Caco-2 (cell line): ENCODE results near the gene SIK3. TPM values are rescaled to one million over a fixed set of nuclear protein-coding genes. Genes with fewer than 3 reads are reported as not detected.

Experiments
- BruUV-seq: library from RNA; stranded (reverse); fragments of 400-500 nt; replicated peaks from 2 replicates; lab custom pipeline; 2021; lab: Mats Ljungman, UMichigan
- CTCF ChIA-PET: fragments of 300-600 bp; sonication (Branson Sonifier 250); formaldehyde crosslinking; loops from one replicate; lab custom pipeline; 2022; ENCODE audit warnings: antibody characterized with exemption; lab: Charles Lee
- POLR2A ChIA-PET: fragments of 300-600 bp; sonication (Branson Sonifier 250); formaldehyde crosslinking; loops from one replicate; lab custom pipeline; 2022; ENCODE audit warnings: antibody characterized with exemption; lab: Charles Lee
- DNase-seq, 2 experiments: peaks; one replicate each; pipeline versions ENCODE4 v3.0.0 to v3.0.0-alpha.2; 2020 to 2022
- H3K27me3 ChIP-seq: replicated peaks from 2 replicates; pipeline ENCODE4 v1.6.0; 2011; ENCODE audit warnings: low read length; ENCODE audit not compliant: control insufficient read depth, insufficient read depth
- H3K36me3 ChIP-seq: 2 replicates; pipeline ENCODE4 v1.5.1; 2011; ENCODE audit warnings: low read length; ENCODE audit not compliant: control insufficient read depth, insufficient read depth
- H3K4me1 ChIP-seq: fragments of 250-450 bp; sonication (Bioruptor Pico); 2 replicates; pipeline ENCODE4 v1.5.1; 2020; ENCODE audit warnings: mild to moderate bottlenecking
- H3K4me3 ChIP-seq: 2 replicates; pipeline ENCODE4 v1.5.1; 2011; ENCODE audit warnings: low read depth, mild to moderate bottlenecking, control low read depth, low read length
- H3K9me3 ChIP-seq: fragments of 250-450 bp; sonication (Bioruptor Pico); 2 replicates; pipeline ENCODE4 v1.5.1; 2020; ENCODE audit warnings: mild to moderate bottlenecking, moderate library complexity
- H3K27ac Mint-ChIP-seq: one replicate; pipeline ENCODE4 v1.8.0; 2022; ENCODE audit warnings: mixed read lengths; ENCODE audit not compliant: unreplicated experiment
- H3K27me3 Mint-ChIP-seq: one replicate; pipeline ENCODE4 v1.8.0; 2022; ENCODE audit warnings: mixed read lengths; ENCODE audit not compliant: insufficient read depth, unreplicated experiment
- H3K36me3 Mint-ChIP-seq: one replicate; pipeline ENCODE4 v1.8.0; 2022; ENCODE audit warnings: mild to moderate bottlenecking, mixed read lengths; ENCODE audit not compliant: insufficient read depth, unreplicated experiment
- H3K4me1 Mint-ChIP-seq: one replicate; pipeline ENCODE4 v1.8.0; 2022; ENCODE audit warnings: low read depth, mixed read lengths; ENCODE audit not compliant: unreplicated experiment
- H3K4me3 Mint-ChIP-seq: one replicate; pipeline ENCODE4 v1.8.0; 2022; ENCODE audit warnings: mild to moderate bottlenecking, moderate library complexity, mixed read lengths; ENCODE audit not compliant: unreplicated experiment
- H3K9me3 Mint-ChIP-seq: one replicate; pipeline ENCODE4 v1.8.0; 2022; ENCODE audit warnings: mixed read lengths; ENCODE audit not compliant: unreplicated experiment
- CTCF ChIP-seq, 2 experiments: fragments of 200-600 bp in 1 of 2; IDR thresholded peaks; 1 replicate in 1 of 2; 2 replicates in 1 of 2; pipeline versions ENCODE4 v1.5.1 to v1.8.0; 2011 to 2022; ENCODE audit warnings: antibody characterized with exemption in 1 of 2, control low read depth in 1 of 2, inconsistent platforms in 1 of 2, low read depth in 1 of 2, low read length in 1 of 2, mild to moderate bottlenecking in 1 of 2, moderate library complexity in 1 of 2; ENCODE audit not compliant: insufficient read depth in 1 of 2, severe bottlenecking in 1 of 2, unreplicated experiment in 1 of 2
- intact Hi-C: fragments of 100-400 bp; cut with micrococcal nuclease; formaldehyde crosslinking; loops from one replicate; pipeline ENCODE4 v1.10.0; 2022; ENCODE audit not compliant: unreplicated experiment
- total RNA-seq: library from RNA; stranded (reverse); gene quantifications from 2 replicates; pipeline ENCODE4 v1.2.3, GENCODE V29; 2022

SIK3 gene
- total RNA-seq, 1 experiment from 2014 or later = 65.7 TPM

- intact Hi-C loops = no loop called here
- H3K36me3 ChIP-seq = no peaks in the 10 kb centered on the region
- Mint-ChIP-seq H3K36me3 (peaks cover 1% of the 10 kb centered on the region), H3K9me3 (no peaks in the 10 kb centered on the region), H3K4me3 (no peak overlapping the region), H3K4me1 (peaks cover 31% of the 10 kb centered on the region), H3K27ac (peak overlapping the region; percentile 79), H3K27me3 (no peaks in the 10 kb centered on the region)
- DNase-seq = no peak
- no peak overlapping the region for H3K4me3 ChIP-seq
- BruUV-seq = no TSS peak
- ChIA-PET POLR2A (interaction anchor here (0.5 to 0.8 kb wide), 4 partner anchors 38 to 236 kb away, joined by 3 to 7 read pairs (median 4); no protein-coding TSS in a partner anchor), CTCF (interaction anchor here (0.9 to 1.6 kb wide), 11 partner anchors 11 to 253 kb away, joined by 3 to 9 read pairs (median 4); partner anchors contain the start of gene SIK3)
- no peak for TF ChIP-seq CTCF (IDR thresholded peaks at IDR 0.05; ENCODE audit: insufficient read depth in 1 of 2, low read depth in 1 of 2, low read length in 1 of 2, severe bottlenecking in 1 of 2, unreplicated experiment in 1 of 2)
- H3K4me1 ChIP-seq = peaks cover 28% of the 10 kb centered on the region
- no peaks in the 10 kb centered on the region for H3K27me3 ChIP-seq
- no peaks in the 10 kb centered on the region for H3K9me3 ChIP-seq
These were observed 125.0 kb downstream of the SIK3 start for GRCh38 chr11:116973270-116973669.

- no peaks in the 10 kb centered on the region for H3K36me3 ChIP-seq
- intact Hi-C loops = loop anchor here (1.0 kb wide), 1 partner anchor 126 kb away; the partner anchor contains the start of gene SIK3
- H3K27me3 Mint-ChIP-seq = no peaks in the 10 kb centered on the region
- H3K4me3 ChIP-seq = no peak overlapping the region
- TF ChIP-seq CTCF (IDR thresholded peaks at IDR 0.05; ENCODE audit: insufficient read depth in 1 of 2, low read depth in 1 of 2, low read length in 1 of 2, severe bottlenecking in 1 of 2, unreplicated experiment in 1 of 2) = peak in 1 of 2 experiments; percentile 6
- CTCF ChIA-PET = interaction anchor here (0.9 to 1.6 kb wide), 11 partner anchors 10 to 254 kb away, joined by 3 to 9 read pairs (median 4); partner anchors contain the start of gene SIK3
- POLR2A ChIA-PET = interaction anchor here (0.6 to 0.8 kb wide), 3 partner anchors 39 to 125 kb away, joined by 3 to 7 read pairs (median 3); no protein-coding TSS in a partner anchor
- peaks cover 28% of the 10 kb centered on the region for H3K4me1 ChIP-seq
- BruUV-seq = no TSS peak
- H3K27ac Mint-ChIP-seq = peak overlapping the region; percentile 79
- no peak overlapping the region for H3K4me3 Mint-ChIP-seq
- no peaks in the 10 kb centered on the region for H3K27me3 ChIP-seq
- peaks cover 29% of the 10 kb centered on the region for H3K4me1 Mint-ChIP-seq
- no peaks in the 10 kb centered on the region for H3K36me3 Mint-ChIP-seq
- peak in 1 of 2 experiments; percentile 24 for DNase-seq
- H3K9me3 ChIP-seq = no peaks in the 10 kb centered on the region
- H3K9me3 Mint-ChIP-seq = no peaks in the 10 kb centered on the region
These were observed 125.5 kb downstream of the SIK3 start for GRCh38 chr11:116972691-116973090.

- CTCF ChIA-PET = no interaction called here
- H3K4me3 Mint-ChIP-seq = no peak overlapping the region
These were observed 127.5 kb downstream of the SIK3 start for GRCh38 chr11:116970485-116971292.

More at GRCh38 chr11:116970485-116971292, 127.5 kb downstream of the SIK3 start:
- H3K36me3 ChIP-seq = 0 out of 2 replicates have a peak, but pooled peaks cover 1% of the 10 kb centered on the region
- H3K27me3 ChIP-seq = no peaks in the 10 kb centered on the region
- POLR2A ChIA-PET = interaction anchor here (0.6 kb wide), 1 partner anchor 251 kb away, joined by 3 read pairs; no protein-coding TSS in a partner anchor
- peaks cover 28% of the 10 kb centered on the region for H3K4me1 ChIP-seq
- intact Hi-C loops = no loop called here
- Mint-ChIP-seq H3K9me3 (no peaks in the 10 kb centered on the region), H3K27ac (no peak overlapping the region), H3K36me3 (no peaks in the 10 kb centered on the region), H3K27me3 (no peaks in the 10 kb centered on the region), H3K4me1 (peaks cover 29% of the 10 kb centered on the region)
- no peak overlapping the region for H3K4me3 ChIP-seq
- no peak for TF ChIP-seq CTCF (IDR thresholded peaks at IDR 0.05; ENCODE audit: insufficient read depth in 1 of 2, low read depth in 1 of 2, low read length in 1 of 2, severe bottlenecking in 1 of 2, unreplicated experiment in 1 of 2)
- DNase-seq = no peak
- no TSS peak for BruUV-seq
- H3K9me3 ChIP-seq = no peaks in the 10 kb centered on the region
